SU-DHL-6 (cell line): ENCODE data around the gene YTHDF1.

ENCODE experiments used
- EZH2phosphoT487 ChIP-seq: fragments of 200-600 bp; sonication (generic), shearing (Covaris generic); conservative IDR thresholded peaks from 2 replicates; pipeline ENCODE4 v1.6.1; 2018; ENCODE audit warnings: mild to moderate bottlenecking, antibody characterized with exemption, low read length, moderate library complexity, mixed read lengths
- TF ChIP-seq, protein P1 (sequence below): fragments of 200-600 bp; sonication (generic); IDR thresholded peaks from one replicate; pipeline ENCODE4 v1.5.1; 2017; ENCODE audit warnings: antibody characterized with exemption, mild to moderate bottlenecking, low read length, moderate library complexity; ENCODE audit not compliant: insufficient read depth, poor library complexity, severe bottlenecking

DNA sequence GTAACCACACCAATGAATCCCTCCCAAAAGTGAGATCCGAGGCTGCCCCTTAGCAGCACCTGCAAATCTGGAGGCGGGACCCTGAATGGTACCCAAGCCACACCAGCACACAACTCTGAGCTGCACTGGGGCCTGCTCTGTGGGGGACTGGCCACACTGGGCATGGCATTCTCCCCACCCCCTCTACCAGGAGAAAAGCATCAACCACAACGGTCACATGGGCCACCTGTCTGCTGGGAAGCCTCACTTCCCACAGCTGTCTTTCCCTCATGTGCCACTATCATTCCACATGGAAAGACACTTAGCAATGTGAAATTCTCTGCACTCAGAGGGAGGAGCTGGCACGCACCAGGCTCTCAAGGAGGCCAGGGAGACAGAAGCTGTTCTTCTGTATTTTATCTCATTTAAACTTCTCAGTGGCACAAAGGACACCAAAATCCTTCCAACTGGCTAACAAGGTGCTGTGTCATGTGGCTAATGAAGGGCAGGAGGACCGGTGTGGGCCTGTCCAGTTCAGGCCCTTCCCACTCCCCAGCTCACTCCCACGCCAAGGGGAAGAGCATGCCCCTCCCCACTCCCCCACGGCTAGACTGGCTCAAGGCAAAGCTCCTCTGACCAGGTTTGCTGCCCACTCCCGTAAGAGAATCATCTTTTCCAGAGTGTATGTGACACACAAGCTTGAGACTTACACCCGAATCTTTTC is 19.0 kb downstream of the YTHDF1 start:
- TF ChIP-seq, protein P1, sequence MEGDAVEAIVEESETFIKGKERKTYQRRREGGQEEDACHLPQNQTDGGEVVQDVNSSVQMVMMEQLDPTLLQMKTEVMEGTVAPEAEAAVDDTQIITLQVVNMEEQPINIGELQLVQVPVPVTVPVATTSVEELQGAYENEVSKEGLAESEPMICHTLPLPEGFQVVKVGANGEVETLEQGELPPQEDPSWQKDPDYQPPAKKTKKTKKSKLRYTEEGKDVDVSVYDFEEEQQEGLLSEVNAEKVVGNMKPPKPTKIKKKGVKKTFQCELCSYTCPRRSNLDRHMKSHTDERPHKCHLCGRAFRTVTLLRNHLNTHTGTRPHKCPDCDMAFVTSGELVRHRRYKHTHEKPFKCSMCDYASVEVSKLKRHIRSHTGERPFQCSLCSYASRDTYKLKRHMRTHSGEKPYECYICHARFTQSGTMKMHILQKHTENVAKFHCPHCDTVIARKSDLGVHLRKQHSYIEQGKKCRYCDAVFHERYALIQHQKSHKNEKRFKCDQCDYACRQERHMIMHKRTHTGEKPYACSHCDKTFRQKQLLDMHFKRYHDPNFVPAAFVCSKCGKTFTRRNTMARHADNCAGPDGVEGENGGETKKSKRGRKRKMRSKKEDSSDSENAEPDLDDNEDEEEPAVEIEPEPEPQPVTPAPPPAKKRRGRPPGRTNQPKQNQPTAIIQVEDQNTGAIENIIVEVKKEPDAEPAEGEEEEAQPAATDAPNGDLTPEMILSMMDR = no peak
- TF ChIP-seq EZH2phosphoT487 = no peak
